Nucleus accumbens (tissue), 56 donors: Measurements from ENCODE around the gene BCAS2.
"Not testable (repeated sequence)": the region's sequence is repeated elsewhere in the genome, so short reads cannot be mapped to it uniquely, and the experiment has no call there.

Experiments
- DNase-seq, 56 donors: peaks; one replicate each; lab custom pipeline; 2025; lab: John Stamatoyannopoulos, UW

Gene BCAS2

DNA sequence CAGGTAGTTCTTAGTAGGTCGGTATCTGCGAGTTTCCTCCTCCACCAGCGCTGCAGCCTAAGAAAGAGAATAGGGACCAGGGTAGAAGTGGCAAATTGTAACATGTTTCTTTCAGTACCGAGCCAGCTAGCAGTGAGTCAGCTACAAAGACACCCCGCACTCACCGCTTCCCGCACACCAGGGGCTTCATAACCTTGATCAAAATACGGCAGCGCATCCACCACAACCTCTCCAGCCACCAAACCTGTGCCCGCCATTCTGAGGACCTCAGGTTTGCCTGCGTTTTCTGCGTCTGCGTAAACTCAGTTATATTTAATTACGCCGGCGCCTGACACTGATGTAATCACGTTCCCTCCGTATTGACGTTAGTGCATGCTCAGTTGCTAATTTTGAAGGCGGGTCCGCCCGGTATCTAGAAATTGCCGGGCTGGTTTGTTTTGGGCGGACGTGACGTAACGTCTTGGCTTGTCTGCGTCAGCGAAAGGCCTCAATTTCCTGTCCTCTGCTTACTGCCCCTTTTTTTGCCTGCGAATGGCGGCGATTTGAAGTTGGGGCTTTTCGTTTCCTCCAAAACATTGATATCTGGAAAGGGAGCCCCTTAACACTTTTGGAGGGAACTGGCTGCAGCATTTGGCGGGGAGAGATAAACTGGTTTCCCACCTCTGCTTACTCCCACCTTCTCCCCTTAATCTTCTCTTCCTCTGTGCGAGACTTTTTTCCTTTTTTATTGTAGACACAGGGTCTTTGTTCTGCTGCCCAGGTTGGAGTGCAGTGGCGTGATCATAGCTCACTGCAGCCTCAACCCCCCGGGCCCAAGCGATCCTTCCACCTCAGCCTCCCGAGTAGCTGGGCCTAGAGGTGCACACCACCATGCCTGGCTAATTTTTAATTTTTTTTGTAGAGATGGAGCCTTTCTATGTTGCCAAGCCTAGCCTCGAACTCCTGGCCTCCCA, at the start of gene BCAS2:
Gene BCAS2, minus strand, starts transcription at position 281 of the 953 bp plus-strand sequence. Its CDS starts 24 bp downstream, at position 257.
- DNase-seq: peak; percentile 50 to 99 (median 93)

GRCh38 chr1:114627107-114627506, 45.7 kb upstream of the BCAS2 start:
- DNase-seq: no peak

- DNase-seq: no peak
These were observed 41.9 kb upstream of the BCAS2 start for GRCh38 chr1:114623364-114623763.

DNA sequence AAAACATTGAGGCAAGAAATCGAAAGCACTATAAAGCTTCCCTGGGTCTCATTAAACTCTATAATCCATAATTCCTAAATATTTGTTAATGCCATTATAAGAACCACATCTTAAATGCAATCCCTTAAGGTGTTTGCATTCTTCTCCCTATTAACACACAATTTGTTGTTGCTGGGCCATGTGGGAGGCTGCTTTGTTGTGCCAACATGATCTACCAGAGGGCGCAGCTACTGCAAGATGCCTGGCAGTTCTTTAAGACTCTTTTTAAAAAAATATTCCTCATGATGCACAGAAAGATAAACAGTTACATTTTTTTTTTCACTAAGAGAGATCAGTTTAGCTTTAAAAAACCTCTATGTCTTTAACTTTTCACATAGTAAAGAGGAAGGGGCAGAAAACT, 39.0 kb upstream of the BCAS2 start:
- no peak for DNase-seq

DNA sequence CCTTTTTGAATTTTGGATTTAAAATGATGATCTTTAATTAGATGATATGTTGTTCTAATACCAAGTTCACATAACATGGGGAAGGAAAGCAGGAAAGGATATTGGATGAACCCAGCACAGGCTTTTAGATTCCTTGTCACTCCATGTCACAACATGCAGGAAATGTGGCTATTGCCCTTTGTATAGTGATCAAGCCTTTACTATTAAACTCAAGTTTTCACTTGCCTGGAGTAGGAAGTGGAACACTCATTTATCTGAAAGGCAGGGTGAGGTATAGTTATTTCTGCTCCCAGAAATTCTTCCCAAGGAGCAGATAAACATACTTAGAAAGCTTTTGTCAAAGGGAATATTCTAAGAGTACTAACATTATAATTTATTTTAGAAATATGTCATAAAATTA, 37.2 kb upstream of the BCAS2 start:
- no peak for DNase-seq

- no peak for DNase-seq
These were observed 29.3 kb upstream of the BCAS2 start for GRCh38 chr1:114610546-114611245.

GRCh38 chr1:114609826-114610225, 28.4 kb upstream of the BCAS2 start:
- DNase-seq: no peak

DNA sequence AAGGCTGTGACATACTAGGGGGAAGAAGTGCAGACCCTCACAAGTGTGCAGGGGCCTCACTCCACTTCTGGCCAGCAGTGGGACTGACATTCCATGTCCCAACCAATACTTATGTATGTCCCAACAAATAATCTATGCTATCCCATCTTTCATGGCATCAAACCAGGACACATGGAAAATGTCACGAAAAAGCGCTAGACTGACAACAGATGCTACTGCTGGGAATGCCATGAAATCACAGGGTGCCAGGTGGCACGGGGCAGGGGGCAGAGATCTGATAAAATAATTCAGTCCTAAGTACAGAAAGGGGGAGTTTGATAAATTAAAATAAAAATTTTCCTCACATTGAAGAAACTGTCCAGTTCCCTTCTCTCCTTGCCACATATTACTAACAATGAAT, 27.6 kb upstream of the BCAS2 start:
- DNase-seq: no peak

GRCh38 chr1:114607223-114607622, 25.8 kb upstream of the BCAS2 start:
- DNase-seq: no peak

DNA sequence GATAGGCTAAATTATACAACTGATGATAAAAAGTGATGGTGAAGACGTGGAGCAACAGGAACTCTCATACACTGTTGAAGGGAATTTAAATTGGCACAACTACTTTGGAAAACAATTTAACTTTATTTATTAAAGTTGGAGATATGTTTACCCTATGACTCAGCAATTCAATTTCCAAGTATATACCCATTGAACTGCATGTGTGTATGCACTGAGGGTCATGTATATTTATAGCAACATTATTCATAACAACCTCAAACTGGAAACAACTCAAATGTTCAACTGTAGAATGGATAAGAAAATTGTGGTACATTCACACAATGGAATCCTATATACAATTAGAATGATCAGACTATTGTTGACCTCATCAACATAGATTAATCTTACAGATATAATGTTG, 16.5 kb upstream of the BCAS2 start:
- no peak for DNase-seq

- no peak for DNase-seq
These were observed 14.2 kb upstream of the BCAS2 start for GRCh38 chr1:114595602-114596001.

GRCh38 chr1:114594046-114594445, 12.6 kb upstream of the BCAS2 start:
- no peak for DNase-seq

DNA sequence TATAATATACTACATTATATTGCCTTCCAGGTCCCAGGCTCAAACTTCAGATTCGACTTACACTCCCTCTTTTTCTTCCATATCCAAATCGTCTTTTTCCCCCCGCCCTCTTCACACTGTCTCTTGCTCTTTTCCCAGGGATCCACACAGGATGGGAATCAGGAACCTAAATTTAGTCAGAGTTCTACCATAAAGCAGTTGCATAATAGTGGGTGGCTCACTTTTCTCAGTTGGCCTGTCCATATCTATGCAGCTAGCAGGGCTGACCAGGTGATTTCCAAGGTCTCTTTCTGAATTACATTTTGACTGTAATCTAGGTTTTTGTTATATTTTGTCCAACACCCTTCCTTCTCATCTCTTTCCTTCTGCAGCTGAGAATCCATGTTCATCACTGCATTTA, 7.7 kb upstream of the BCAS2 start:
- no peak for DNase-seq

DNA sequence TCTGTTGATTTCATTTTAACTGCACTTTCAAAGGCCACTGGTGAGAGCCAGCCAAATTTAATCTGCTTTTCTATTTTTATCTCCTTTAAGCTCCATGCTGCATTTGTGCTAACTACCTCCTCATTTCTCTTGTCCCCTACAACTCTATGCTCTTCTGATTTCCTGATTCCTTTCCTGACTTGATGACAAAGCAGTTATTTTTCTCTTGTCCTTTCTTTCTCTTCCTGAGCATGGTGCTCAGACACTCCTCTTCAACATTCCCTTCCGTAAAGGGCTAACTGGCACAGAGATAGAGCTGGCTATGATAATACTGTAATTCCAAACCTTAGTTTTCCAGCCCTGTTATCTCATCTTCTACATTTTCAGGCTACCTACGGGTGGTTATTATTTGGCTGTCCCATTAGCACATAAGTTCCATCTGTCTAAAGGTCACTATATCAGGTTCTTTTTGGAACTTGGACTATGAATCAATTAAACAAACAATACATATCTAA, 6.8 kb upstream of the BCAS2 start:
- no peak for DNase-seq

- DNase-seq: no peak
These were observed 6.0 kb upstream of the BCAS2 start for GRCh38 chr1:114587203-114587991.

- no peak for DNase-seq
These were observed 5.2 kb upstream of the BCAS2 start for GRCh38 chr1:114586513-114587047.

DNA sequence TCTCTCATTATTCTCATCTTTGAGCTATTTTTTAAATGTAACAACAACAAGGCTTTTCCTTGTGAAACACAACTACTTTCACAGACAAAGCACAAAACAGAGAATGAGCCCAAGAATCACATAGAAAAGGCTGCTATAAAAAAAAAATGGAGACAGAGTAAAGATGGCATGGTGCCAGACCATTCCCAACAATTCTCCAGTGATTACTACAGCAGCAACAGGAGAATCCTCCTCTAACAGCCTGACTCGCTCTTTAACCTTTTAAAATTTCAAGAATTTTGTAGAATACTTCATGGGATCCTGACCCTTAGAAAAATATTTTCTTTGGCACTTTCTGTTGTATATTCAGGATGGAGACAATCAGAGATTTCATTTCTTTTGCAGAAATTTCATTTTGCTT, 3.8 kb upstream of the BCAS2 start:
- no peak for DNase-seq

GRCh38 chr1:114574365-114574764, 7.0 kb downstream of the BCAS2 start:
- DNase-seq: no peak

DNA sequence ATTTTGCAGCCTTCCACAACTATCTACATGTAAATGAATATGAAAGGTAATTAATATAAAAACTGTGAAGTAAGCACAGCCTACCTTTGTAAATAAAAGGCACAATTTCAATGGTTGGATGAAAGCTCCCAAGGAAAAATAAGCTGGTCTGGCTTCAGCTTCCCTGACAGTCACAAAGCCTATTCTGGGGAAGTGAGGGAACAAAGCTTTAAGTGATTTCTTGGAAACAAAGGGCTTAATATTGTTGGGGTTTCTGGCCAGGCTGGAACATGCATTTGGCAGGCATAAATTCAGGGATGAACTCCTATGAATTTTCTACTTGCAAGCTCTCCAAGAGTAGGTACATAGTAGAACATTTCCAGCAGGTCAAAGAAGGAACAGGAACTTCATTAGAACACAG, 17.3 kb downstream of the BCAS2 start:
- DNase-seq: peak in 2 of 56 donors; percentile 3 to 4

DNA sequence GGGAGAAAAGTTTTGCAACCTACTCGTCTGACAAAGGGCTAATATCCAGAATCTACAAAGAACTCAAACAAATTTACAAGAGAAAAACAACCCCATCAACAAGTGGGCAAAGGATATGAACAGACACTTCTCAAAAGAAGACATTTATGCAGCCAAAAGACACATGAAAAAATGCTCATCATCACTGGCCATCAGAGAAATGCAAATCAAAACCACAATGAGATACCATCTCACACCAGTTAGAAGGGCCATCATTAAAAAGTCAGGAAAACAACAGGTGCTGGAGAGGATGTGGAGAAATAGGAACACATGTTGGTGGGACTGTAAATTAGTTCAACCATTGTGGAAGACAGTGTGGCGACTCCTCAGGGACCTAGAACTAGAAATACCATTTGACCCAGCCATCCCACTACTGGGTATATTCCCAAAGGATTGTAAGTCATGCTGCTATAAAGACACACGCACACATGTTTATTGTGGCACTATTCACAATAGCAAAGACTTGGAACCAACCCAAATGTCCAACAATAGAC, 18.4 kb downstream of the BCAS2 start:
- DNase-seq: not testable (repeated sequence)
